Stimulated activated CD4-positive, alpha-beta T cell treated with anti-CD3 and anti-CD28 coated beads, TNF-alpha, amount 100 ng/mL, for 1 hour (primary cell): ENCODE results near the gene ANKH.

Source experiments
- DNase-seq, 3 donors: peaks; one replicate each; pipeline ENCODE4 v3.0.0-alpha.2; 2020; ENCODE audit warnings: low read depth in 3 of 3, low spot score in 1 of 3

Gene ANKH

DNA sequence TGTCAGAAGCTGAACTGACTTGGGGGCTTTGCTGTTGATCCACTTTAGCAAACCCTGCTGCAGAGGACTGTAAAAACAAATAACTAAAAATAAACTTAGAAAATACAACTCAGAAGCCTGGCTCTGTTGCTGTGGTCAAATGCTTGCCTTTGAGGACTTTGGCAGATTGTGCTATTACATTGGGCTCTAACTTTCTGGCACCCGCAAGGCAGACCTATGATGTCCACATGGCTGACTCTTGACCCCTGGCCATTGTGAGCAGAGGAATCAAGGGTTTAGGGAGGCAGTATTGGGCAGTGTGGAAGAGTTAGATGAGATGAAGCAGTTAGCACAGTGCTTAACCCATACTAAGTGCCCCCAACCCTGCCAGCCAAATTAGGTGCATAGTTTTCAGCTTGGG is 173.1 kb downstream of the ANKH start:
- DNase-seq, result no peak

DNA sequence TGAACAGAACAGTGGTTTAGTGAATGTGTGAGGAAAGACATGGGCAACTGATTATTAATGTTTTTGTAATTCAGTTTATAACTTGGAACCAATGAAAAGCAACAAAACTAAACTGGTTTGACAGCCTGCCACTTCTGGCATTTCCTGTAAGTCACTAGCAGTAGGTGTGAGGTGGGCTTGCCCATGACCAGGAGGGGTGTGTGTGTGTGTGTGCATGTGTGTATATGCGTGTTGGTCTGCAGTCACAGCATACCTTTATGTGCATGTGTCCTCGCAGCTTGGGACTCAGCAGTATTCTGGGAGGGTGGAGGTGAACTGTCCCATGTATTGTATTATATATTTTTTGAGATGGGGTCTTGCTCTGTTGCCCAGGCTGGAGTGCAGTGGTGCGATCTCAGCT is 174.7 kb downstream of the ANKH start:
- DNase-seq, result no peak

DNA sequence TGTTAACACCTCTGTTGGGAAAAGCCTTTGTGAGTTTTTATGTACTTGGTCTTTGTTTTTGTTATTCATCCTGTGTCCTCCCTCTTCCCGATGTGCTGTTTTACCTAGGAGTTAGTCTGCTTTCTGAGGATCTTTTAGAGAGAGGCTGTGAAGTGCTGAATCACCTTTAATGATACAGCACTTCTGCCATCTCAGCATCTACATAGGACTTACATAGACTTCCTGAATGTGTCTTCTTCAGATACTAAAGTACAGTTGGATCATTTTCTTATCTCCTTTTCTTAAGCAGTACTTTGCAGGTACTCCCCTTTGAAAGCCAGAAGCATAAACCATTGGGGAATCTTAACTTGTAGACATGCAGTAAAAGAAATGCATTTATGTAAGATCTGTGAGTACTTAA is 175.5 kb downstream of the ANKH start:
- no peak for DNase-seq

DNA sequence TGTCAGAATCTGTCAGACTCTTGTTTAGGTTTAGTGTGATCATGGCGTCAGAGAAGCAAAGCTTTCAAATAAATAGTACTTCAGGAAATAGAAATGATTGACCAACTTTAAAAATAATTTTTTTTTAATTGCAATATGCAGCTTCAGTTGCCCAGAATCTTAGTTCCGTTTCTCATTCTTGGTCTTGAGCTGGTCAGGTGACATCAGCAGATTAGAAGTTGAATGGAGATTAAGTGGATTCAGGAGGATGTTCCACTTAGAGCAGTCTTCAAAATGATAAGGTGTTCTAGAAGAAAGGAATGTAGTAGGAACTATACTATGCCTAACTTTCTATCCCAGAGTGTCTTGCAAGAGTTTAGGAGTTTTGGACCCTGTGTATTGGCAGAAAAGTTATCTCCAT is 176.4 kb downstream of the ANKH start:
- DNase-seq, result no peak

DNA sequence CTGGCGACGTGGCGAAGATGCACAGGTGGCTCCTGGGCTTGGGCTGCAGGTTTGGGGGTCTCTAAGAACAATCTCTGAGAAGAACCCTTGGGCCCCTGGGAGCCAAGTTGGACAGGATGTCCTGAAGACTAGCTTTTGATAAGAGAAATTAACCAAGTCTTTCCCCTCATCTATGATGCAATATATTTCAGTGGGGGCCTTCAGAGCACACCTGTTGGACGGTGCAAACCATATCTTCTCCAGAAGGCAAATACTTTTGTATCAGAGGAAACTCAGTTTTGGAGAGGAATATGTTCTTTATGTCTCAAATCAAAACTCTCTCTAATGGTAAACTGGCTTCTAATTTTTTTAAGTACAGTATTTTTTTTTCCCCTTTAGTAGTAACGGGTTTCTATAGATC is 178.5 kb downstream of the ANKH start:
- DNase-seq, result no peak

DNA sequence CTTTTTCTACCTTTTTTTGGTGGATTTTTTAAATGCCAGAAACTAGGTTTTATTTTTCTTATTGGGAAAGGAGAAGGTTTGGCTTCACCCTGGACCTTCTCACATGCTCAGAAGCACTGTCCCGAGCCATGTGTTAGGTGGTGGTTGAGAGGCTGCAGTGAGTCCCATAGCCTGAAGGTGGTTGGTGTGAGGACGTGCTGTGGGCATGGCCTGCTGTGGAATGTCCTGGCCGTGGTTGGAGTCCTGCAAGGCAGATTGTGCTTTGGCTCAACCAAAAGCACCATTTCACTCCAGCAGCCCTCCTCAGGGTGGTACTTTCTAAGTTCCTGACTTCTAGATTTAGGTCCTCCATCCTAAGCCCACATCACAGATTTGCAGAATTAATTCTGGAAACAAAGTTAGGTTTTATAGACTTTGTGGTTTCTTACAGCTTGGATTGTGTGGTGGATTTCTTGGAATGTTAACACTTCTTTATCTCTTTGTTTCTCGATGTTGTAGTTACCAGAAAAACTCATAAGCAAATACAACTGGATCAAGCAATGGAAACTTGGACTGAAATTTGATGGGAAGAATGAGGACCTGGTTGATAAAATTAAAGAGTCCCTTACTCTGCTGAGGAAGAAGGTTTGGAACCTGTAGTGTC is 184.4 kb downstream of the ANKH start:
- DNase-seq, result no peak

DNA sequence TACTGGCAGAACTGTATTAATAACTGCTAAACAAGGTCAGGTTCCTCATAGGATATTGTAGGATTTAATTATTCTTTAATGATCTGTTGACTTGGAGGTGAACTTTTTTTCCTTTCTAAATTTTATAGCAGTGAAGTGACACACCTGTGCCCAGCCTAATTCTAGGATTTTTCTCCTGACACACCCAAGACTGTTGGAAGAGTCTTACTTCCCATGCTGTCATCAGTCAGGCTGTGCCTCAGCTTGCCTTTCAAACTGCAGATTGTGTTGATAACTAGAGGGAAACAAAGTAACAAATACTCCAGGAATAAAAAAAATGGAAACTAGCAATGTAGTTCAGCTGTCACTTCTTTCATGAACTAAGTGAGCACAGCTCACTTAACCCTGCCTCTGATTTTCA is 185.1 kb downstream of the ANKH start:
- DNase-seq, result no peak

DNA sequence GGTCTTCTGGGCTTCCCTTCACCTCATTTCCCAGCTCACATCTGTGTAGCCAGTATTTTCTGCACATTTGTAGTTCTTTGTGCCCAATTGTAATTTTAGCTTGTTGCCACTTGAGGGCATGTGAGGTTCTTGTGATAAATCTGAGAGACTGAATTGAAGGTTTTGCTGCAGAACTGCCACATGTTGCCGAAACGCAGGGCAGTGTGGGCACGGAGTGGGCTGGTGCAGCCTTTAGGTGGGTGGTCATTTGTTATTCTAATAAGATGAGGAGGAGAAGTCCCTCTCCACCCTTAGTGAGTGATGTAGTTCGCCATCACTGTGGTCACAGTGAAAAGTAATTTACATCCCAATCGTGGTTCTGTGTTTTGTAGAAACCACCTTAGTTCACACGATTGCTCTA is 185.8 kb downstream of the ANKH start:
- no peak for DNase-seq

DNA sequence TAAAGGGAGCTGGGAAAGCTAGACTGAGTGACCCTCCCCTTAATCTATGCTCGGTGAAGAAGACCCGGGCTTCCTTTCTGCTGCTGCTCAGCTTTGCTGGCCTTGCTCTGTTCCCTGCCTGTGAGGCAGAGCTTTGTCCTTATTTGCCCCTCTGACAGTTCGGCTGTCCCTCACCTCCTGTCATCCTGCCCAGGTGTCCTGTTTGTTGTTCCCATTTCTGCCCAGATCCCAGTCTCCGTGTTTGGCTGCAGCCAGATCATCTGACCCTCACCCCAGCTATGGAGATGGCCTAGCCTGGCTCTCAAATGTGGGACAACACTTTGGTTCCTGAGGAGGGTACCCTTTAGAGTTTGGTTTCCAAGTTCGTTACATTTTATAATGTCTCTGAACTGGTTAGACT is 186.8 kb downstream of the ANKH start:
- no peak for DNase-seq

DNA sequence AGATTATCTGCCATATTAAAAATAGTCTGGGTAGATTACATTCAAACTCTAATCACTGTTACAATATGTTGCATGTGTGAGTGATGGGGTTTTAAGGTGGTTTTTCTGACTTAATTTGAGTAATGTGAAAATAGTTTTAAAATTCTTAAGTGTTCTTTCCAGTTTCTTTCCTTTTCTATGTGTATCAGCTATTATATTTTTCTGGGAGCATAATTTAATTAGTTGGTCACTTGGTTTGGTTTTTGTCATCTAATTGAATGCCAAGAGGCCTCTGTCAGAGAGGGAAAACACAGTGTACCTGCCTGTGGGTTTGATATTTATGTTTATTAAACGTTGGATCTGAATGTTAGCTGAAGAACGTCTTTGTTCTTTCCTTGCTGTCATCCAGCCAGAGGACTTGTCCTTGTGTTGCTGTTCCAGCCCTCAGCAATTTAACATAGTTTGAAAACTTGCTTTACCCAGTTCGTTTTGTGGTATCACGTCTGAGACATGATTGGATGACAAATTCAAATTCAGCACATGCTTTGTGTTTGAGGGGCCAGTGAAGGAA is 187.6 kb downstream of the ANKH start:
- DNase-seq, result no peak

DNA sequence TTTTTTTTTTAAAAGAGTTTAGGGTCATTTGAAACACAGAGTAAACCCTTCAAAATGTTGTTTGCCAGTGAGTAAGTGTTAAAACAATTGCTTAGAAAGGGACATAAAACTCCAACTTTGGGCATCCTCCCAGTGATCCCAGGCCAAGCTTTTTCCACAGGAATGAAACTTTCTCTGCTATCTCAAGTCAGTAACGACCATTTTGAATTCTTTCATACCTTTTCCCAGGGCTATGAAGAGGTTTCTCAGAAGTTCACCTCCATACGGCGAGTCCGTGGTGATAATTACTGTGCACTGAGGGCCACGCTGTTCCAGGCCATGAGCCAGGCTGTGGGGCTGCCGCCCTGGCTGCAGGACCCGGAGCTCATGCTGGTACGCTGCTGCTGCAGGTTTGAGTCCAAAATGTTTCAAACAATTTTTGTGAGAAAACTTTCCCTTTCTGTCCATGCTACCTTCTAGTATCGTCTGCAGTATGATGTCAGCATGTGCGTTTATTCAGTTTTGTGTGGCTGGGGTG is 190.3 kb downstream of the ANKH start:
- DNase-seq, result no peak

DNA sequence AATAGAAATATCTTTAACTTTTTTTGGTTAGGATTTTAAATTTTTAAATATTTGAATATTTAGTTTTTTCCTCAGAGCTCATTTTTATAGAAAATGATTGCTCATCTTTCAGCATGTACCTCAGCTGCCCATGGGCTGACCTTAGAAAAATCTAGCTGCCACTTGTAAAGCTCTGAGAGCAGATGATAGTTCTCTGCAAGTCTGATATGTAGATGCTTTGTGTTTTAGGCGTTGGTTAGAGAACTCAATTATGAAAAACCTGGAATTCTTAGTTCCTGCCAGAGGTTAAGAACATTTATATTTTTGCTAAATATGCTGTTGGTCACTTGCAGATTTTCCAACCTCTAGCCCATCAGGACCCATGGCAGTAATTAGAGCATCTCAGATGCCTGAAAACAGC is 192.0 kb downstream of the ANKH start:
- no peak for DNase-seq

DNA sequence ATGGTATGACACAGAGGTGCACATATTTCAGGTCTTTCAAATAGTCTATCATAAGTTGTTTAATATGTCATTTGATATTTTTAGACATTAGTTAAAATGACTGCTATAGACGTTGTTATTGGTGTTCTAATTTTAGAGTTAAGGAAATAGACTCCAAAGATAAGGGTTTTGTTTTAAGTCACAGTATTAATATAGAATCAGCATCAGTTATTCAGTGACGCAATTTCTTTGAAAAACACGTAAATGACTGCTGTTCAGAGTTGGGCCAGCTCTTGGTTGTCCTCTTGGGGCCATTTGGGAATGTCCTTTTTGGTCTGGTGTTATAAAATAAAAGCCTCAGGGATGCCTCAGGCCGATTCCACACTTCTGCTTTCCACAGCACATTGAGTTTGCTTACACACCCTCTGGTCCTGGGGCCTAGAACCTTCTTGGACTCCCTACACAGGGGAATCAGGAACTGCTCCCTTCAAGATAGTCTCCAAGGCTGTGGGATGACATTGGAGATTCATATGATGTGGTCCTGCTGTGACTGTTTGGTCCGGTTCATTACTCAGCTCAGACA is 192.7 kb downstream of the ANKH start:
- DNase-seq, result no peak

DNA sequence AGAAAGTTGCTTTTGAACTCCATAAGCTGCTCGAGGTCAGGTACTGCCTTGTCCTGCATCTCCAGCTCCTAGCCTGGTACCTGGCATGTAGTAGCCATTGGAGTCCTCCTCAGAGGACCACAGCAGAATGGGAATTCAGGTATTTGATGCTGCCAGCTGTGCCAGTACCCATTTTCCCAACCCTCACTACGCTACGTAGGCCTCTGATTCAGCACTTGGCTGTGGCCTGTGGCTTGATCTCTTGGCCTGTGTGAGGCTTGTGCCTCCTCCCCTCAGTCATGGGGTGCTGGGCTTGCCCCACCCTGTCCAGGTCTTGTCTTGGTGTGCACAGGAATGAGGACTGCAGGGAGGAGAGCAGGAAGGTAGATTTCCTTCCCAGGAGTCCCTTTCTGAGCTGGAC is 195.3 kb downstream of the ANKH start:
- DNase-seq, result no peak

DNA sequence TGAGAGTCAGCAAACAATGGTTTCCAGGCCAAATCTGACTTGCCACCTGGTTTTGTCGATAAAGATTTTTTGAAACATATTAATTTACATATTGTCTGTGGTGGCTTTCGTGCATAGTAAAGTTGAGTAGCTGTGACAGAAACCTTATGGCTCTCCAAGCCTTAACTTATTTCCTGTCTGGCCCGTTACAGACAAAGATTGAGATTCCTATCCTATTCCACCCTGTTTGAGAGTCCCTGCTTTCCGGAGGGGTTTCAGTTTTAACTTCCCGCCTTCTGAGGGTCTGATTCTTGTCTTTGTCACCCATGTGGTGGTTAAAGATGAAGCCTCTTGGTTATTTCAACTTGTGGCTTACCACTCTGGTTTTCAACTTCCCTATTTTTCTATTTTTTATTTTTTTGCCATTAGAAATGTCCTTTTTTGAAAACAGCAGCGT is 195.7 kb downstream of the ANKH start:
- DNase-seq, result no peak

DNA sequence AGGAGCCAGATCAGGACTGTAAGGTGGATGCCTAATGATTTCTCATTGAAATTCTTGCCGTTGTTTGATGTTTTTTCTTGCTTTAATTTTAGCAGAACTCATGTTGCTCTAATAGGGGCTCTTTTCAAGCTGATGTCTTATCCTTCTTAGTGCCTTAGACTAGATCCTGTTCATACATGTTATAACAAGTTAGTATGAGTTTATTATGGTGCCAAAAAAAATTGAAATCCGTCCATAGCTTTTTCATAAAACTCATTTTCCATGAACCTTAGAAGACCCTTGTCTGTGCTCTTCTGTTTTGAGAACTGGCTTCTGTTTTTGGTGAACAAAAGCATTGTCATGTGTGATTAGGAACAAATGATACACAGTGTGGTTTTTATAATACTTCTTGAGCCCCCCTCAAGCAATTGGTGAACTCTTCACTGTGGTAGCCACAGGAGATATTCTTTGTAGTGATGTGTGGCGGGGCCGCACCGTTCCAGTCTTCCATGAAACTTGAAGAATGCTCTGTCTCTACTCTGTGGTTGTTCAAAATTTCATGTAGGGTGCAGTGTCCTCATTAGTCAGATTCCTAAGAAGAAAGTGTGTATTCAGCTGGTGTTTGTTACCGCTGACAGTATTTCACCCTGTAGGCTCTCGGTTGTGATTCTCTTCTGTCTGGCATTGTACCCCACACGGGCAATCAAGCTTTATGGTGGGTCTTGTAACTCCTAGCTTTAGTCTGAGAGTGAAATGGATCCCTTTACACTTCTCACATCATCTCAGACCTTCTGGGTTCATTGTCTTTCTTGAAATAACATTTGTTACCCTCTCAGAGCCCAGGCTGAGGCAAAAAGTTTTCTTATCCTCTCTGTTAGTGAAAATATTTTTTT is 196.4 kb downstream of the ANKH start:
- DNase-seq, result no peak

DNA sequence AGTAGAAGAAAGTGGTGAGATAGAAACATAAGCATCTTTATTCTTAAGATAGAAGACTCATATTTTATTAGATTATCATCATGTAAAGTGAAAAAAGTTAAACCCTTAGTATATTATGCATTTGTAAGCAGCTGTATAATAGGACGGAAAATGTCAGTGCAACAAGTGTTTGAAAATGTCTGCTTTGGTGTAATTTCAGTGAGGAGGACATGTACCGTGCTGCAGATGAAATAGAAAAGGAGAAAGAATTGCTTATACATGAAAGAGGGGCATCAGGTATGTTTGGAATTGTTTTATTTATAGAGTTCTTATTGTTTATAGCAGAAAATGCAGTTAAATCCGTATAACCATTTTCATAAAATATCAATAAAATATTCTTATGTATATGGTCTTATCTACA is 198.1 kb downstream of the ANKH start:
- DNase-seq, result no peak

DNA sequence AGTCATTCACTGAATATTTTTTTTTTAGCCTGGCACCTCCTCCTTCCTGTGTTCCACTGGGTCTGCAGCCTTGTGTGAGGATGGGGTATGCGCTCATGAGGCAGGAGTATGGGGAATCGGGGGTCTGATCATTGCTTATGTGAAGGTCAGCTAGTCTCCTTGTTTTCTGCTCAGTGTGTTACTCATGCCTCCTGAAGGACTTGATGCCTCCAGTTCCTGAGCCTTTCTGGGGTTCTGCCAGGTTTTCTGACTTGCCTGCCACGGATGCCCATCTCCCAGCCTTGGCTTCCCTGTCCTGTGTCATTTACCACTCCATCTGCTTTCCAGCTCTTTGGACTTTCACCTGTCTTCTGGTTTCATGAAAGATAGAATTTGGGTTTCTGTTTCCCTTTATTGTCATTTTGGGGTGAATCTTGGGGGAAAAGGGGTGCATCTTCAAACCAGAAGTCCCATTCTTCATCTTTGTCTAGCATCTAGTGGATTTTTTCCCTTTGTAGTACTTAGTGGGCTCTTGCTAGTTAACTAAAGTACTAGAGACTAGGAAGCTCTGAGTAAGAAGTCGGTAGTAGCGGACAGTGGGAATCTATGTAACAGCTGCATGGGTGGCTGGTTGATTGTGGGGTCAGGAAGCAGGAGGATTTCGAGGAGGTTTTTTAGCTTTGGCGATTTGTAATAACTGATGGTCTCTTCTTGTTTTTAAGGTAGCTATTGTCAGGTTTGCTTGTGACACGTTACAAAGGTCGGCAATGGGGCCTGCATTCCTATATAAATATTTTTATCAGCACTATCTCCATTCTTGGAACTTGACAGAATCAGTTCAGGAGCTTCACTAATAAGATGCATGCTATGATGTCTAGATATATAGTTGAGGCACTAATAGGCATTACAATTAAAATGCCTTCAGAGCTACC is 198.8 kb downstream of the ANKH start:
- no peak for DNase-seq

DNA sequence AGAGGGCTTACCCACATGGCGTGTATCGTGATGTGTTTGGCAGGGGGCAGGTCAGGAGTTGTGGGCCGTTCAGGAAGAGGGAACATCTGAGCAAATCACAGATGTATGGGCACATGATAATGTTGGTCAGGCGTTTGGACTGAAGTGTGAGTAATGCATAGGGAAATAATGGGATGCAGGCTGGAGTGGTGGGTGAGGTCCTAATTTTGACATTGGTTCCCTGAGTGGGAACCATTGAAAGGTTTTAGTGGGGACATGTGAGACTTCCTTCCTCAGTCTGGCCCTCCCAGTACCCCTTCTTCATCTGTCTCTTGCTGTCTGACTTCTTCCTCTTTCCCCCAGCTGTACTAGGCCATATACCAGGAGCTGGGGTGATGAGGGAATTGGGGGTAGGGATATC is 199.5 kb downstream of the ANKH start:
- DNase-seq, result no peak

DNA sequence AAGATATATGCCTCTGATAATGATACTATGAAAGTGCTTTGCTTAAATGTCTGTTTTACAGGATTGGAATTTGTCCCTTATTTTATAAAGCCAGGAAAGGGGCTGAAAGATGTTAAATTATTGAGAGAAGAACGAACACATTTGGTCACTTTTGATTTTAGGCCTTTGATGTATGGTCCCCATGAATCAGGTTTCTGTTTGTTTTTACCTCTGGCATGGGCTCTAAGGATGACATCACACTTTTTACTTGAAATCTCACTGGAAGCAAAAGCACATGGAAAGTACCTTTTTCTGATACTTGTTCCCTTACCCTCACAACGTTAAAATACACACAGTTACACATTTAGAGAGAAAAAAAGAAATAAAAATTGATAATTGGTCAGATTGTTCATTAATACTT is 200.2 kb downstream of the ANKH start:
- no peak for DNase-seq

DNA sequence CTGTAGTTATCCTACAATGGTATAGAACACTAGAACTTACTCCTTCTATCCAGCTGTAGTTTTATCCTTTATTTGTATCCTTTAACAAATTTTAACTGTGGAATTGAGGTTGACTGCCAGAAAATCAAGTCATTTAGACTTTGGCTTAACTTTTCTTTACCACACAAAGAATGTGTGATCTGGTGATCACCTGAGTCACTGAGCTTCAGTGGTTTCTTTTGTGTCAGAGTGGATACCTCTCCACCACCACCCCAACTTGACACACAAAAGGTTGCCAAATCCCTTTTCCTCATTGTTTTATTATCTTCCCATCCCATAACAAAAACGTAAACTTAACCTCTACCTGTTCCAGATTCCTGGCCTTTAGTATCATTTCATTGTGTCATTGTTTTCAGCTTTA is 201.6 kb downstream of the ANKH start:
- no peak for DNase-seq
